GM12878 (cell line): ENCODE results near the gene SDF4. TPM values are rescaled to one million over a fixed set of nuclear protein-coding genes. Genes with fewer than 3 reads are reported as not detected.
A peak's percentile ranks its signal among the peaks of the same experiment; 100 is the strongest.

ENCODE experiments used
- ATAC-seq: fragments of 200-7000 bp; cut with Tn5 transposase; 3 replicates; pipeline ENCODE4 v1.9.1; 2020; ENCODE audit warnings: mild to moderate bottlenecking, moderate library complexity
- BruUV-seq: library from RNA; stranded (reverse); fragments of 400-500 nt; replicated peaks from 2 replicates; lab custom pipeline; 2021; lab: Mats Ljungman, UMichigan
- CTCF ChIA-PET: fragments of 300-600 bp; sonication (Branson Sonifier 250); formaldehyde crosslinking; extraction: SDS; loops from one replicate; lab custom pipeline; 2021; ENCODE audit warnings: inconsistent platforms; lab: Yijun Ruan, JAX
- POLR2A ChIA-PET: fragments of 350-600 bp; formaldehyde crosslinking; extraction: SDS; loops from one replicate; lab custom pipeline; 2021; ENCODE audit warnings: inconsistent platforms; lab: Charles Lee
- RAD21 ChIA-PET: fragments of 300-600 bp; sonication (Branson Sonifier 250); formaldehyde crosslinking; loops from one replicate; lab custom pipeline; 2023; ENCODE audit warnings: antibody characterized with exemption; ENCODE audit not compliant: unreplicated experiment; lab: Charles Lee
- SMC1A ChIA-PET: fragments of 300-600 bp; sonication (Branson Sonifier 250); formaldehyde crosslinking; loops from one replicate; lab custom pipeline; 2023; ENCODE audit not compliant: unreplicated experiment, uncharacterized antibody; lab: Charles Lee
- DNase-seq: peaks from one replicate; pipeline ENCODE4 v3.0.0-alpha.2; 2011; ENCODE audit warnings: low read depth, low spot score
- FAIRE-seq: peaks from 3 replicates; lab custom pipeline; 2011; peaks lifted over from hg19 to GRCh38; lab: Jason Lieb, UNC
- H2AFZ ChIP-seq: 2 replicates; pipeline ENCODE4 v1.6.0; 2011; ENCODE audit warnings: low read depth, low read length, control low read depth; ENCODE audit not compliant: control insufficient read depth
- H3K27ac ChIP-seq: 2 replicates; pipeline ENCODE4 v1.5.1; 2011; ENCODE audit warnings: control low read depth; ENCODE audit not compliant: control insufficient read depth, insufficient read depth
- H3K27me3 ChIP-seq, 2 experiments: replicated peaks in 1 of 2; 2 replicates each; pipeline versions ENCODE4 v1.6.0 to v1.6.1; 2011; ENCODE audit warnings: low read length in 1 of 2; ENCODE audit not compliant: control insufficient read depth in 2 of 2, insufficient read depth in 2 of 2
- H3K36me3 ChIP-seq, 2 experiments: 2 replicates each; pipeline ENCODE4 v1.5.1; 2011; ENCODE audit warnings: low read length in 1 of 2; ENCODE audit not compliant: control insufficient read depth in 2 of 2, insufficient read depth in 2 of 2
- H3K4me1 ChIP-seq: 2 replicates; pipeline ENCODE4 v1.6.1; 2011; ENCODE audit warnings: mild to moderate bottlenecking, low read length, moderate library complexity, mixed read lengths; ENCODE audit not compliant: control insufficient read depth, insufficient read depth
- H3K4me2 ChIP-seq: 2 replicates; pipeline ENCODE4 v1.6.0; 2011; ENCODE audit warnings: control low read depth; ENCODE audit not compliant: control insufficient read depth, insufficient read depth
- H3K4me3 ChIP-seq: fragments of 200-600 bp; sonication (generic); 2 replicates; pipeline ENCODE4 v1.5.1; 2016
- H3K79me2 ChIP-seq: 2 replicates; pipeline ENCODE4 v1.6.0; 2011; ENCODE audit warnings: low read length; ENCODE audit not compliant: control insufficient read depth, insufficient read depth
- H3K9ac ChIP-seq: 2 replicates; pipeline ENCODE4 v1.8.0; 2011; ENCODE audit warnings: low read length, control low read depth, mixed read lengths; ENCODE audit not compliant: control insufficient read depth, insufficient read depth
- H3K9me3 ChIP-seq: replicated peaks from 3 replicates; pipeline ENCODE4 v1.5.1; 2011; ENCODE audit warnings: mild to moderate bottlenecking, low read length; ENCODE audit not compliant: control insufficient read depth, insufficient read depth
- H4K20me1 ChIP-seq: 2 replicates; pipeline ENCODE4 v1.6.0; 2011; ENCODE audit not compliant: control insufficient read depth, insufficient read depth
- CHD1 ChIP-seq: IDR thresholded peaks from 2 replicates; pipeline ENCODE4 v1.6.1; 2012; ENCODE audit warnings: low read depth, low read length, improper control_type of control experiment
- KLF5 ChIP-seq: fragments of 450-650 bp; IDR thresholded peaks from 2 replicates; pipeline ENCODE4 v1.6.1; 2014; ENCODE audit warnings: mild to moderate bottlenecking; ENCODE audit not compliant: partially characterized antibody
- PAX5 ChIP-seq: IDR thresholded peaks from 2 replicates; pipeline ENCODE4 v1.6.1; 2011; ENCODE audit warnings: low read depth, low read length, borderline replicate concordance
- PAX8 ChIP-seq: fragments of 450-650 bp; IDR thresholded peaks from 2 replicates; pipeline ENCODE4 v1.6.1; 2017; ENCODE audit warnings: mild to moderate bottlenecking, moderate library complexity
- RELA ChIP-seq: fragments of 450-650 bp; IDR thresholded peaks from 2 replicates; pipeline ENCODE4 v1.8.0; 2014; ENCODE audit warnings: borderline replicate concordance; ENCODE audit not compliant: partially characterized antibody
- SP1 ChIP-seq: IDR thresholded peaks from one replicate; pipeline ENCODE4 v1.6.1; 2011; ENCODE audit warnings: low read depth, low read length
- USF1 ChIP-seq: IDR thresholded peaks from 2 replicates; pipeline ENCODE4 v1.6.1; 2011; ENCODE audit warnings: borderline replicate concordance, low read depth, mild to moderate bottlenecking, moderate library complexity, mixed read lengths, low read length; ENCODE audit not compliant: insufficient read depth; ENCODE audit errors: extremely low read length
- ZZZ3 ChIP-seq: IDR thresholded peaks from 2 replicates; pipeline ENCODE4 v1.6.1; 2011; ENCODE audit warnings: low read depth; ENCODE audit not compliant: control insufficient read depth, insufficient read length
- WGBS: methylation state at CpG from one replicate; pipeline ENCODE4 v1.1.6; 2016; ENCODE audit warnings: low lambda C conversion rate; ENCODE audit not compliant: insufficient replicate concordance, insufficient coverage; ENCODE audit errors: missing lambda C conversion rate; 5-methylcytosine and 5-hydroxymethylcytosine counted together
- in situ Hi-C: fragments of 300-500 bp; cut with MboI; formaldehyde crosslinking; loops from 9 replicates; pipeline ENCODE4 v1.14.3; 2018; ENCODE audit warnings: mixed read lengths
- intact Hi-C: fragments of 100-400 bp; cut with micrococcal nuclease; formaldehyde crosslinking; loops from one replicate; pipeline ENCODE4 v1.14.2; 2022; ENCODE audit not compliant: unreplicated experiment
- polyA plus RNA-seq, 11 experiments: library from polyadenylated mRNA; depleted of rRNA in 4 of 11; unstranded in 6 of 11; stranded (reverse) in 5 of 11; fragments of >200 nt; fragmentation: Nextera tagmentation in 4 of 11; fragmentation: Illumina TruSeq in 1 of 11; extraction: Ambion mirVana in 4 of 11; extraction: Trizol in 1 of 11; gene quantifications; 1 replicate in 1 of 11; 2 replicates in 10 of 11; pipeline versions ENCODE4 v1.2.1 to v1.2.3, GENCODE V29; 2011 to 2016; ENCODE audit warnings: inconsistent platforms in 2 of 11, missing spikeins in 2 of 11, low read depth in 1 of 11
- total RNA-seq, 4 experiments: library from RNA; depleted of rRNA in 3 of 4; stranded (reverse); fragments of >200 nt in 3 of 4; fragmentation: Illumina TruSeq in 1 of 4; extraction: Trizol in 1 of 4; gene quantifications; 2 replicates each; pipeline versions ENCODE4 v1.2.1 to v1.2.3, GENCODE V29; 2013 to 2021
- TF ChIP-seq, protein P1 (sequence below): fragments of 450-650 bp; IDR thresholded peaks from 2 replicates; pipeline ENCODE4 v1.6.1; 2017; ENCODE audit warnings: mild to moderate bottlenecking, low read depth, inconsistent platforms; ENCODE audit not compliant: poor library complexity, severe bottlenecking

Gene SDF4
- total and polyA plus RNA-seq, 10 of the 15 experiments (the other 5 are each of a cell fraction or from before 2014, with no cell fraction given): 0.44 to 97.2 (median 40.2) TPM

GRCh38 chr1:1168451-1169411 is 63.1 kb downstream of the SDF4 start:
- H3K27me3 ChIP-seq: peaks cover 0 to 3% of the 10 kb centered on the region in 2 experiments; a peak in 3 of 4 replicates
- ChIA-PET POLR2A (interaction anchor here (1.2 kb wide), 2 partner anchors 11 to 39 kb away, joined by 3 to 4 read pairs; no protein-coding TSS in a partner anchor), CTCF (interaction anchor here (0.8 to 1.8 kb wide), 3 partner anchors 10 to 82 kb away, joined by 3 to 4 read pairs (median 3); no protein-coding TSS in a partner anchor), SMC1A (interaction anchor here (0.6 to 1.1 kb wide), 2 partner anchors 46 to 136 kb away, joined by 3 to 6 read pairs; no protein-coding TSS in a partner anchor)
- H3K4me2 ChIP-seq: no peak overlapping the region
- no TSS peak for BruUV-seq
- no peaks in the 10 kb centered on the region for H3K79me2 ChIP-seq
- no peaks in the 10 kb centered on the region for H4K20me1 ChIP-seq
- H3K36me3 ChIP-seq: no peaks in the 10 kb centered on the region
- no peak for FAIRE-seq
- WGBS: 19% methylated on average over 36 of the region's 37 CpGs
- peaks cover 23% of the 10 kb centered on the region for H3K4me1 ChIP-seq
- H3K9ac ChIP-seq: no peak overlapping the region
- TF ChIP-seq SP1 (no peak), USF1 (no peak), PAX8 (no peak), ZZZ3 (no peak), RELA (no peak), CHD1 (no peak), PAX5 (no peak), KLF5 (no peak)
- TF ChIP-seq, protein P1, sequence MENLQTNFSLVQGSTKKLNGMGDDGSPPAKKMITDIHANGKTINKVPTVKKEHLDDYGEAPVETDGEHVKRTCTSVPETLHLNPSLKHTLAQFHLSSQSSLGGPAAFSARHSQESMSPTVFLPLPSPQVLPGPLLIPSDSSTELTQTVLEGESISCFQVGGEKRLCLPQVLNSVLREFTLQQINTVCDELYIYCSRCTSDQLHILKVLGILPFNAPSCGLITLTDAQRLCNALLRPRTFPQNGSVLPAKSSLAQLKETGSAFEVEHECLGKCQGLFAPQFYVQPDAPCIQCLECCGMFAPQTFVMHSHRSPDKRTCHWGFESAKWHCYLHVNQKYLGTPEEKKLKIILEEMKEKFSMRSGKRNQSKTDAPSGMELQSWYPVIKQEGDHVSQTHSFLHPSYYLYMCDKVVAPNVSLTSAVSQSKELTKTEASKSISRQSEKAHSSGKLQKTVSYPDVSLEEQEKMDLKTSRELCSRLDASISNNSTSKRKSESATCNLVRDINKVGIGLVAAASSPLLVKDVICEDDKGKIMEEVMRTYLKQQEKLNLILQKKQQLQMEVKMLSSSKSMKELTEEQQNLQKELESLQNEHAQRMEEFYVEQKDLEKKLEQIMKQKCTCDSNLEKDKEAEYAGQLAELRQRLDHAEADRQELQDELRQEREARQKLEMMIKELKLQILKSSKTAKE: no peak
- TF ChIP-seq, all 136 proteins: peak for 0
- Histone ChIP-seq H3K9me3 (no peaks in the 10 kb centered on the region), H2AFZ (no peak overlapping the region), H3K4me3 (no peak overlapping the region), H3K27ac (no peak overlapping the region)
- ATAC-seq (peak; percentile 22), DNase-seq (no peak)
- intact Hi-C loops (no loop called here), in situ Hi-C loops (no loop called here)
- RAD21 ChIA-PET: interaction anchor here (1.7 kb wide), 1 partner anchor 37 kb away, joined by 6 read pairs; the partner anchor contains the start of gene TNFRSF18
